ENCODE measurements around the gene PANK4.

GRCh38 chr1:2476061-2476999 lies 50.1 kb downstream of the PANK4 start, which contains the start of gene PLCH2:
- no peak for TF ChIP-seq CTCF (IDR thresholded peaks at IDR 0.05)
- TF ChIP-seq POLR2A (IDR thresholded peaks at IDR 0.05): no peak
